ENCODE data around the gene EPHA8. TPM values are rescaled to one million over a fixed set of nuclear protein-coding genes. Genes with fewer than 3 reads are reported as not detected.

Gene EPHA8
- total and polyA plus RNA-seq, 4 donors: not detected

GRCh38 chr1:22597996-22598395 lies 34.7 kb downstream of the EPHA8 start:
- no peak overlapping the region for H3K27ac ChIP-seq (ENCODE audit: low read depth in 1 of 2, low read length in 2 of 2)
- H3K36me3 ChIP-seq (ENCODE audit: control insufficient read depth in 4 of 4, insufficient read depth in 3 of 4, low read depth in 1 of 4, low read length in 3 of 4): no peaks in the 10 kb centered on the region
- no peaks in the 10 kb centered on the region for H3K4me1 ChIP-seq (ENCODE audit: control insufficient read depth in 4 of 4, insufficient read depth in 4 of 4, low read length in 3 of 4)
- TF ChIP-seq HNF4G (IDR thresholded peaks at IDR 0.05) (no peak), ZBTB33 (IDR thresholded peaks at IDR 0.05) (no peak), CTCF (IDR thresholded peaks at IDR 0.05; ENCODE audit: low read depth, low read length, missing input control) (no peak), MAX (IDR thresholded peaks at IDR 0.05) (no peak), HNF4A (conservative IDR thresholded peaks at IDR 0.05) (no peak), RXRA (IDR thresholded peaks at IDR 0.05) (no peak), FOXA1 (IDR thresholded peaks at IDR 0.05) (no peak), SP1 (IDR thresholded peaks at IDR 0.05) (no peak), YY1 (IDR thresholded peaks at IDR 0.05) (no peak), FOXA2 (IDR thresholded peaks at IDR 0.05) (no peak), TAF1 (conservative IDR thresholded peaks at IDR 0.05) (no peak), REST (IDR thresholded peaks at IDR 0.05) (no peak), JUND (IDR thresholded peaks at IDR 0.05) (no peak), RAD21 (IDR thresholded peaks at IDR 0.05) (no peak), ATF3 (IDR thresholded peaks at IDR 0.05) (no peak), EGR1 (IDR thresholded peaks at IDR 0.05; ENCODE audit: low read depth in 2 of 2) (no peak)
- no peak overlapping the region for H3K4me3 ChIP-seq (ENCODE audit: low read depth in 1 of 3, low read length in 3 of 3)
- WGBS: 75% methylated on average over 8 of the region's 8 CpGs
- no peak for DNase-seq (ENCODE audit: low spot score)
- no peaks in the 10 kb centered on the region for H3K9me3 ChIP-seq (ENCODE audit: control insufficient read depth in 4 of 4, low read length in 3 of 4)
- H3K9ac ChIP-seq (ENCODE audit: low read depth in 1 of 2, low read length in 2 of 2): no peak overlapping the region
- H3K27me3 ChIP-seq (ENCODE audit: control insufficient read depth in 4 of 4, insufficient read depth in 4 of 4, low read length in 3 of 4): peaks cover 0 to 3% (median 1%) of the 10 kb centered on the region in 4 donors

GRCh38 chr1:22598736-22599135 lies 35.4 kb downstream of the EPHA8 start:
- 73% methylated on average over 24 of the region's 24 CpGs for WGBS
- H3K9ac ChIP-seq (ENCODE audit: low read depth in 1 of 2, low read length in 2 of 2): no peak overlapping the region
- no peaks in the 10 kb centered on the region for H3K9me3 ChIP-seq (ENCODE audit: control insufficient read depth in 4 of 4, low read length in 3 of 4)
- H3K27me3 ChIP-seq (ENCODE audit: control insufficient read depth in 4 of 4, insufficient read depth in 4 of 4, low read length in 3 of 4): peaks cover 0 to 3% (median under 1%) of the 10 kb centered on the region in 4 donors
- no peak for DNase-seq (ENCODE audit: low spot score)
- no peaks in the 10 kb centered on the region for H3K36me3 ChIP-seq (ENCODE audit: control insufficient read depth in 4 of 4, insufficient read depth in 3 of 4, low read depth in 1 of 4, low read length in 3 of 4)
- no peak overlapping the region for H3K4me3 ChIP-seq (ENCODE audit: low read depth in 1 of 3, low read length in 3 of 3)
- H3K27ac ChIP-seq (ENCODE audit: low read depth in 1 of 2, low read length in 2 of 2): no peak overlapping the region
- H3K4me1 ChIP-seq (ENCODE audit: control insufficient read depth in 4 of 4, insufficient read depth in 4 of 4, low read length in 3 of 4): no peaks in the 10 kb centered on the region
- TF ChIP-seq HNF4A (conservative IDR thresholded peaks at IDR 0.05) (no peak), ZBTB33 (IDR thresholded peaks at IDR 0.05) (no peak), GABPA (IDR thresholded peaks at IDR 0.05 in 1 of 2, conservative IDR thresholded peaks at IDR 0.05 in 1 of 2) (no peak), TAF1 (conservative IDR thresholded peaks at IDR 0.05) (no peak), FOXA1 (IDR thresholded peaks at IDR 0.05) (no peak), SP1 (IDR thresholded peaks at IDR 0.05) (no peak), RXRA (IDR thresholded peaks at IDR 0.05) (no peak), MAX (IDR thresholded peaks at IDR 0.05) (no peak), NR2F2 (IDR thresholded peaks at IDR 0.05) (no peak), RAD21 (IDR thresholded peaks at IDR 0.05) (no peak), ATF3 (IDR thresholded peaks at IDR 0.05) (no peak), EGR1 (IDR thresholded peaks at IDR 0.05; ENCODE audit: low read depth in 2 of 2) (no peak), HNF4G (IDR thresholded peaks at IDR 0.05) (no peak), CTCF (IDR thresholded peaks at IDR 0.05; ENCODE audit: low read depth, low read length, missing input control) (no peak), JUND (IDR thresholded peaks at IDR 0.05) (no peak), FOXA2 (IDR thresholded peaks at IDR 0.05) (no peak)

Measured in liver (tissue), 9 donors.